ENCODE measurements around the gene CALR3.

CALR3 gene

GRCh38 chr19:16527334-16527935 is 31.5 kb upstream of the CALR3 start:
- H3K27me3 ChIP-seq (ENCODE audit: insufficient read depth, low read depth, severe bottlenecking), result no peaks in the 10 kb centered on the region
- H3K4me3 ChIP-seq (ENCODE audit: low read depth, low read length), result no peak overlapping the region
- no peaks in the 10 kb centered on the region for H3K9me3 ChIP-seq (ENCODE audit: severe bottlenecking)
- no peak overlapping the region for H3K27ac ChIP-seq
- no peak for DNase-seq
- H3K36me3 ChIP-seq, result peaks cover 98% of the 10 kb centered on the region
- TF ChIP-seq CTCF (IDR thresholded peaks at IDR 0.05; ENCODE audit: low read depth, low read length), result no peak

DNA sequence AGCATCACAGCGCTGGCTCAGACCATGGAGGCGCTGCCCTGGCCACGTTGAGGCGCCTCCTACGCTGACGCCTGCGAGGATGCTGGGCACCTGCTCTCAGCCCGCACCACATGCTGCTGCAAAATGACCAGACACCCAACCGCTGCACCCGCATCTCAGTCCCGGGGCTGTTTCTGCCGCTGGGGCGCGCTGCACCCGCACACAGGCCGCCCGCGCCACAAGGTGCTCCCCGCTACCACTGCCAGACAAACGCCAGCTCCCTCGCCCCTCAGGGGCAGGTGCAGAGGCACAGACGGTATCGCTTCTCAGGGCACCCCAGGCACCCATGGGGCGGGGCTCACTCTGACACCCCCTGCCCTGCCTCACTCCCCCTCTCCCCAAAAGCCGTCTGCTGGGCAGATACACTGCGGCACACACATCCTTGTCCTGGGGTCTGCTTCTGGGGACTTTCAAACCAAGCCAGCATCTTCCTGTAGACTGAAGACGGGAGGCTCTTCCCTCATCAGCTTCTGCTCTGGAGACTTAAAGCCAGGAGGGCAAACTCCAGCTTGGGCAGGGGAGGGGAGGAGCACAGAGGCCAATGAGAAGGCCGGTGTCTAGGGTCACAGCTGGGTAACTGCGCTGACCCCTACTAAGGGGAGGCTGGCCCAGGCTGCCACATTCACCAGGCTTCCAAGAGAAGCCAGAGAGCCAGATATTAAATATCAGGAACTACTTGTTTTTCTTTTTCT is 29.9 kb upstream of the CALR3 start:
- Histone ChIP-seq H3K4me3 (ENCODE audit: low read depth, low read length) (no peak overlapping the region), H3K27ac (no peak overlapping the region), H3K9me3 (ENCODE audit: severe bottlenecking) (no peaks in the 10 kb centered on the region), H3K36me3 (peaks cover 96% of the 10 kb centered on the region), H3K27me3 (ENCODE audit: insufficient read depth, low read depth, severe bottlenecking) (no peaks in the 10 kb centered on the region)
- DNase-seq, result no peak
- no peak for TF ChIP-seq CTCF (IDR thresholded peaks at IDR 0.05; ENCODE audit: low read depth, low read length)

DNA sequence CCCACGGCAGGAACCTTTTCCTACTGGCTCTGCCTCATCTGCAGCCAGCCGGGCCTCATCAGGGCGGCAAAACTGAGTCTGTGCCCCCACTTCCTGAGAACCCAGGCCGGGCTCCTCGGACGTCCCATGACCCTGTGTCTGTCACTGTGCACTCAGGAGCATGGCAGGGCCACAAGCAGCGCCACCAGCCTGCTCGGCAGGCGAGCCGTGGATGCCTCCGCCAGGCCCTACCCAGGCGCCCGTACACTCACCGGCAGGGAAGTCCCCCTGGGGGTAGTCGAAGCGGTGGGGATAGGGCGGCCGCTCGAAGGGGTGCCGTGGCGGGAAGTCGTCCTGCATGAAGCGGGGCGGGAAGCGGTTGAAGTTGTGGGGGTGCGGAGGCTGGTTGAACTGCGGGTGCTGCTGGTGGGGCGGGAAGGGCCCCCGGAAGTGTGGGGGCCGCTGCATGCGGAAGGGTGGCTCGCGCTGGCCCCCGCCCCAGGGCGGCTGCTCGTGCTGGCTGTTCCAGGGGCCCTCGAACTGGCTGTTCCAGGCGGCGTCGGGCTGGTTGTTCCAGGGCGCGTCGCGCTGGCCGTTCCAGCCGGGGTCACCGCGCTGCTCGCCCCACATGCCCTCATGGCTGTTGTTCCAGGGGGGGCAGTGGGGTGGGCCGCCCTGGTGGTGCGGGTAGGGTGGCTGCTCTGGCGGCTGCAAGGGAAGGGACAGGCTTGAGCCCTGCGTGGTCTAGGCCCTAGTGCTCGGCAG is 29.2 kb upstream of the CALR3 start:
- H3K36me3 ChIP-seq, result peaks cover 96% of the 10 kb centered on the region

DNA sequence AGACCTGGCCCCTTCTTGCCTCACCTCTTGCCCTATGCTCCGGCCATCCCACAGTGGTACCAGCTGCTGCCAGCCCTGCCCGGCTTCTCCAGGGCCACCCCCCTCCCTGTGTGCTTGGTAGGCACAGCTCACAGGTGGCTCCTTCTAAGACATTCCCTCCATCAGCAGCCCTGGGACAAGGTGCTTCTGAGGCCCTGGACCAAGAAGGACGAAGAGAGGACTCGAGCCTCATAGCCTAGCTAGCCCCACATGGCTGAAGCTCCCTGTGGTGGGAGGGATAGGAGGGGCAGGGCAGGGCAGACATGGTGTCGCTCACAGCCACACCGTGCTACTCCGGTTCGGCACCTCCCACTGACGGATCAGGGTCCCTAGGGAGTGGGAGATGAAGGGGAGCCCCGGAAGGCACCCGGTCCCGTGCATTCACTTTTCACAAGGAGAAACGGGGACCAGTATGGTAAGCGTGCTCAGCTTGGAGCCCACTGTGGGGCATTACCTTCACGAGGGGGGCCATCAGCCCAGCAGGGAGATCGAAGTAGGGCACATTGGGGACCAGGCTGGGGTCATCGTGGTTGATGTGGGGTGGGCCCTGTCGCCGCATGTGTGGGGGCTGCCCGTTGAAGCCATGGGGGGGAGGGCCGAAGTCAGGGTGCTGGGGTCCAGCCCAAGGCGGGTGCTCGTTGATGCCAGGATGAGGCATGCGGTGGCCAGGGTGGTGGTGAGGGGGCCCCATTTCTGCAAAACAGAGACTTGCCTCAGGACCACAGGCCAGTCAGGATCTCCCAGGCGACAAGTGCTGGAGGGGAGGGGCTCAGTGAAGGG is 26.8 kb upstream of the CALR3 start:
- Histone ChIP-seq H3K27me3 (ENCODE audit: insufficient read depth, low read depth, severe bottlenecking) (no peaks in the 10 kb centered on the region), H3K9me3 (ENCODE audit: severe bottlenecking) (no peaks in the 10 kb centered on the region), H3K27ac (no peak overlapping the region), H3K36me3 (peaks cover 96% of the 10 kb centered on the region), H3K4me3 (ENCODE audit: low read depth, low read length) (no peak overlapping the region)
- no peak for DNase-seq
- no peak for TF ChIP-seq CTCF (IDR thresholded peaks at IDR 0.05; ENCODE audit: low read depth, low read length)

More for the DNA sequence above, 29.2 kb upstream of the CALR3 start:
- H3K4me3 ChIP-seq (ENCODE audit: low read depth, low read length), result no peak overlapping the region
- DNase-seq, result no peak
- no peak overlapping the region for H3K27ac ChIP-seq
- no peaks in the 10 kb centered on the region for H3K27me3 ChIP-seq (ENCODE audit: insufficient read depth, low read depth, severe bottlenecking)
- no peak for TF ChIP-seq CTCF (IDR thresholded peaks at IDR 0.05; ENCODE audit: low read depth, low read length)
- no peaks in the 10 kb centered on the region for H3K9me3 ChIP-seq (ENCODE audit: severe bottlenecking)

DNA sequence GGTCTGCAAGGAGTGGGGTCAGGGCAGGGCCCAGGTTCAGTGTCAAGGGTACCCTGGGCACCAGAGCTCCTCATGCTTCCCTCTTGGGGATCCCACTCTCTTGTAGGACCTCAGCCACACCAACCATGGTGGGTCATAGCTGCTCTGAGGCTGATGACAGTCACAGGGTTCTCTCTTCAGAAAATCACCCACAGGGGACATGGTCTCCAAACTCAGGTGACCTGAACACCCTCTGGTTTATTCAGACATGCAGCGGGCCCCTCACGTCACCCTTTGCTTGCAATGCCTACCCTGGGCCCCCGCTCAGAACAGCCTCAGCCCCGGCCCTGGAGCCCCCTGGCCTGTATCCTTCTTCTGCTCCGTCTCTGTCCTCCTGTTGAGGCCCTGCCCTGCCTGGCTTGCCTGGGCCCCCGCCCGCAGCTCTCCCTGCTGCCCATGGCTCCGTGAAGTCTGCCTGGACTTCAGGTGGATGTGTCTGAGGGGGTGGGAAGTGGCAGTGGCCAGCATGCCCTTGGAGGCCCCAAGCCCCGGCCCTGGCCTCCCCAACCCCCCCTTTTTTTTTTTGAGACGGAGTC is 25.8 kb upstream of the CALR3 start:
- Histone ChIP-seq H3K36me3 (peaks cover 96% of the 10 kb centered on the region), H3K27ac (no peak overlapping the region), H3K9me3 (ENCODE audit: severe bottlenecking) (no peaks in the 10 kb centered on the region), H3K4me3 (ENCODE audit: low read depth, low read length) (no peak overlapping the region), H3K27me3 (ENCODE audit: insufficient read depth, low read depth, severe bottlenecking) (no peaks in the 10 kb centered on the region)
- no peak for DNase-seq
- no peak for TF ChIP-seq CTCF (IDR thresholded peaks at IDR 0.05; ENCODE audit: low read depth, low read length)
